ENCODE data around the gene PRF1.
"Not testable (repeated sequence)": the region's sequence is repeated elsewhere in the genome, so short reads cannot be mapped to it uniquely, and the experiment has no call there.

PRF1 gene

DNA sequence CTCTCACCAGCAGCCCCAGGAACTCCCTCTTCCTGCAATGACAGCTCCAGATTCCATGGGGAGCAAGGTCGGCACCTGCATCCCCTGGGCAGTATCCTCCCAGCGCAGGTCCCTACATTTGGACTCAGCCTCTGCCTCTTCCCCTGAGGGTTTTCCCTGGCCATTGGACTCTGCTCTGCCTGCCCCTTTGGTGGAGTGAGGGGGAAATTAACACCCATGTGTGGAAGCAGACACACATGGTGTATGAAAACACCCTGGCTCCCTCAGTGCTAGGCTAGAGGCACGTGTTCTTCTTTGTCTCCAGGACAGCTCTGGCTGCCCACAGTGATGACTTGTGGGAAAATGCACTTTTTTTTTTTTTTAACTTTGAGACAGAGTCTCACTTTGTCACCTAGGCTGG lies 8.4 kb downstream of the PRF1 start:
- DNase-seq (ENCODE audit: low spot score), result no peak

DNA sequence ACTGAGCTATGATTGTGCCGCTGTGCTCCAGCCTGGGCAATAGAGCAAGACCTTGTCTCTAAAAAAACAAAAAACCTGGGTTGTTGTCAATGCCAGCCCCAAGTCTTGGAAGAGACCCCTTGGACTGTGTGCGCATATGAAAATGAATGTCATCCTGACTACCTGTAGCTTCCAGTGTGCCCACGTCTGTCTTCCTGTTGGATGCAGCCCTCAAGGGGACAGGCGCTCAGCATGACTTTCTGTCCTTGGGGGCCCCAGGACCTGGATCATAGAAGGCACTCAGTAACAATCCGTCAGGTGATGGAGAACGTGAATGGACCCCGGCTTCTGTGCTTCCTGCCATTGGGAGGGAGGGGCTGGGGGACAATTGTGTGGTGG lies 9.0 kb downstream of the PRF1 start:
- DNase-seq (ENCODE audit: low spot score), result no peak

DNA sequence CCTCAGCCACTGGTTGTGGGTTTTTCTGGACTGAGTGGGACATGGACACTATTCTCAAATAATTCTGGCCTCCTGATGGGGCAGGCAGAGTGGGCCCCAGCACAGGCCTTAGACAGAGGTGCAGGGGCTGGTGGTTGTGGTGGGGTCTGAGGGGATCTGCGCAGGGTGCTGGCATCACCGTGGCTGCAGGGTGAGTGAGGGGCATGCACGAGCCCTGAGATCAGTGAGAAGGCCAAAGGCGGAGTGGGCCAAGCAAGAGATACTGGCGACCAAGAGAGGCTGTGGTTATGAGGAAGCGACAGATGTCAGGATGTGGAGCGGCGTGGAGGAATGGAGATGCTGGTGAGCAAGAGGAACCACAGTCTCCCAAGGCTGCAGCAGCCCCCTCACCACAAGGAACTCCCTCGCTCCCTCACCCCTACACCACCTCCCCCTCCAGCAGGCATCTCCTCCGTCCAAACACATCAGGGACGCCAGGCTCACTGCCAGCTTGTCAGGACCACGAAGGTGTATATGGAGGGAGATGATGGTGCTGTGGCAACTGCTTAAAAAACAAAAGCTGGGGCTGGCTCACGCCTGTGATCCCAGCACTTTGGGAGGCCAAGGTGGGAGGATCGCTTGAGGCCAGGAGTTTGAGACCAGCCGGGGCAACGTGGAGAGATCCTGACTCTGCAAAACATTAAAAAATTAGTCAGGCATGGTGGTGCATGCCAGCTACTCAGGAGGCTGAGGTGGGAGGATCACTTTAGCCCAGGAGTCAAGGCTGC lies 9.6 kb downstream of the PRF1 start:
- DNase-seq (ENCODE audit: low spot score), result no peak

DNA sequence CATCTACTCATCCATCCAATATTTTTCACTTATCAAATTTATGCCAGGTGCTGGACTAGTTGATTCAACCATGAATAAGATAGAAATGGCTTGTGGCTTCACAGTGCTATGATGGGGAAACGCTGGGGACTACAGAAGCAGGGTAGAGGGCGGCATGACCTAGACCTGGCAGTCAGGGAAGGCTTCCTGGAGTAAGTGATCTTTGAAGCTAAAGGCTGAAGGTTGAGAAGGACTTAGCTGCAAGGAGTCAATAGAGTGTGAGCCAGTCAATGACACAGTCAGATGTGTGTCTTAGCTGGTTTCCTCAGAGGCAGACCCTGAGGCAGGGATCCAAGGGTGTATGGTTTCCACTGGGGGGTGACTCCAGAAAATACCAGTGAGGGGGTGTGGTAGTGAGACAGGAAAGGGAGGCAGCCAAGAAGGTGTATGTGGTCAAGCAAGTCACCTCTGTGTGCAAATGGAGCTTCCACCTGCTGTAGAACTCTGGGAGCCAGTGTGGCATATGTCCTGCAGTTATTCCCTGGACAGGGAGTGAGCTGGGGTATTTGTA lies 10.3 kb downstream of the PRF1 start:
- no peak for DNase-seq (ENCODE audit: low spot score)

DNA sequence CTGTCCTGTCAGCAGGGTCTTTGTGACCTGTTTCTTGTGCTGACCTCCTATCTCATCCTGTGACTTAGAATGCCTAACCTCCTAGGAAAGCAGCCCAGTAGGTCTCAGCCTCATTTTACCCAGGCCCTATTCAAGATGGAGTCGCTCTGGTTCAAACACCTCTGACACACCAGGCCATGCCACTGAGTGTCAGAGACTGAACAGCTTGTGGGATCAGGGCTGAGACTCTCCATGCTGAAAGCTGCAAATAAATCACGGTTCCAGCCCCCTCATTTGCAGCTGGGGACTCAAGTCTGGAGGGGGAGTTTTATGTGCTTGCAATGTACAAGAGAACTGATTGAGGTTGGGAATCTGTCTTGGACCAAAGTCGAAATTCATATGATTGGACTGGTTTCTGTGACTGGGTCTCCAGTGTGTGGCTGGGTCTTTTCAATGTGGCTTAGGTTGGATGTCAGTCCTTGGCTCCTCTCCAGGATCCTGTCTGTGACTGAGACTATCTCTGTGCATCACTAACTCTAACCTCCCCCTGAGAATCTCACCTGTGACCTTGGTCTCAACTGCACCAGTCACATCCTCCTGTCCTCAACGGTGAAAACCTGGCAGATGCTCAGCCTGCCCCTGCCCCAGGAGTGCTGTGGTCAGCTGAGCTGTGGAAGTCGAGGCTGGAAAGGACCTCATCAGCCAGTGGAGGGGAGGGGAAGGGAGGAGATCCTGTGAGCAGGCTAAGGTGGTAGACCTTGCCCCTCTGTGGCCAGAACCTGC lies 11.7 kb downstream of the PRF1 start:
- DNase-seq (ENCODE audit: low spot score), result no peak

DNA sequence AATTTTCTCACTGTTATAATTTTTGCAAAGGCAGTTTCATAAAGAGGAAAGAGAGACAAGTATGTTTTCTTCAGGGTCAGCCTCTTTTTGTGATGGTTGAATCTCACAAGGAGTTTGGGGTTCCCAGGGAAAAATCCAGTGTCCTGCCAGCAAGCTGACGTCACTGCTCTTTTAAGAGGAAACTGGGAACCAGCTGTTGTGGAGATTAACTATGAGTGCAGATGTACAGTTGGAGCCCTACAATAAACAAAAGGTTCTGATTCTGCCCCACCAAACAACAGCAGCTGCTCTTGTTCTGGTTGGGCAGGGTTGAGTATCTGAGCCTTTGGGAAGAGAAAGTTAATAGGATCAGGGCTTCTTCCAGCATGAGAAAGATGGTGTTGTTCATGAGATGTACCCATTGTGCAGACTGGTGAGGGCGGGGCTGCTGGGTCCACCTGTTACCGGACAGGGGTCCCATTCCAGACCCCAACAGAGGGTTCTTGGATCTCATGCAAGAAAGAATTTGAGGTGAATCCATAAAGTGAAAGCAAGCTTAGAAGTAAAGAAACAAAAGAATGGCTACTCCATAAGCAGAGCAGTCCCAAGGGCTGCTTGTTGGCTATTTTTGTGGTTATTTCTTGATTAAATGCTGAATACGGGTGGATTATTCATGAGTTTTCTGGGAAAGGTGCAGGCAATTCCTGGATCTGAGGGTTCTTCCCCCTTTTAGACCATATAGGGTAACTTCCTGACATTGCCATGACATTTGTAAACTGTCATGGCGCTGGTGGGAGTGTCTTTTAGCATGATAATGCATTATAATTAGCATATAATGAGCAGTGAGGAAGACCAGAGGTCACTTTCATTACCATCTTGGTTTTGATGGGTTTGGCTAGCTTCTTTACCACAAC lies 12.5 kb downstream of the PRF1 start:
- no peak for DNase-seq (ENCODE audit: low spot score)

DNA sequence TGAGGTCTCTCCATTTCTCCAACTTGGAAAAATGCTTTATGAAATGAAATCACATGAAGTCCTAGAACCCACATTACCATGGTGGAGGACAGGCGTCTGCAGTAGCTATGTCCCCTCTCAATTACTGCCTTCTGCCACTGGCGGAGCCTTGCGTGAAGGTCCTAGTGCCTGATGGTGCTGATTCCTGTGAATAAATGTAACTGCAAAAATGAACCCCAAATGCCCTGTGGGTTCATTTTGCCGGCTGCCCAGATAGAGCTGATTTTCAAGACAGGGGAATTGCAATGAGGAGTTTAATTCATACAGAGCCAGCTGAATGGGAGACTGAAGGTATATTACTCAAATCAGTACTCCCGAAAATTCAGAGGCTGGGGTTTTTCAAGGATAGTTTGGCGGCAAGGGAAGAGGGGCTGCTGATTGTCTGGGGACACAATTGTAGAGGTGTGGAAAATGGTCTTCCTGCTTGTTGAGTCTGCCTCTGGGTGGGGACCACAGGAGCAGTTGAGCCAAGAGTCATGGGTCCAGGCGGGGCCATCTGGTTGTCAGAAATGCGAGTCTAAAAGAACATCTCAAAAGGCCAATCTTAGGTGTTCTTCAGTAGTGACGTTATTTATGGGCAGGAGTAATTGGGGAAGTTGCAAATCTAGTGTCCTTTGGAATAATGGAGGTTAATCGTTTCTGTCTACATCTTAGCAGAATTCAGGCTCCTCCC lies 13.5 kb downstream of the PRF1 start:
- DNase-seq (ENCODE audit: low spot score), result no peak

DNA sequence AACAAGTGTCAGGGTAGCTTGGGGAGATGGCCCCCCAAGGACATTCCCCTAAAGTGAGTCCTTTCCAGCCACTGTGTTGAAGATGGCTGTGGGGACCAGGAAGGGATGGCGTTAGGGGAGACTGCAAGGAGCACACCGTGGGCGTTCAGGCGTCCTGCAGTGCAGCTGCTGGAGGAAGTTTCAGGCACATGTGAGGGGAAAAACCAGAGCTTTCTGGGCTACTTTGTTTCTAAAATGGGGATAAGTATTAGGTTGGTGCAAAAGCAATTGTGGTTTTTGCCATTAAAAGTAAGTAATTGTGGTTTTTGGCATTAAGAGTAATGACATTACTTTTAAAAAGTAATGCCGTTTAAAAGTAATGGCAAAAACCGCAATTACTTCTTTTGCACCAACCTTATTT lies 14.3 kb downstream of the PRF1 start:
- DNase-seq (ENCODE audit: low spot score), result no peak

DNA sequence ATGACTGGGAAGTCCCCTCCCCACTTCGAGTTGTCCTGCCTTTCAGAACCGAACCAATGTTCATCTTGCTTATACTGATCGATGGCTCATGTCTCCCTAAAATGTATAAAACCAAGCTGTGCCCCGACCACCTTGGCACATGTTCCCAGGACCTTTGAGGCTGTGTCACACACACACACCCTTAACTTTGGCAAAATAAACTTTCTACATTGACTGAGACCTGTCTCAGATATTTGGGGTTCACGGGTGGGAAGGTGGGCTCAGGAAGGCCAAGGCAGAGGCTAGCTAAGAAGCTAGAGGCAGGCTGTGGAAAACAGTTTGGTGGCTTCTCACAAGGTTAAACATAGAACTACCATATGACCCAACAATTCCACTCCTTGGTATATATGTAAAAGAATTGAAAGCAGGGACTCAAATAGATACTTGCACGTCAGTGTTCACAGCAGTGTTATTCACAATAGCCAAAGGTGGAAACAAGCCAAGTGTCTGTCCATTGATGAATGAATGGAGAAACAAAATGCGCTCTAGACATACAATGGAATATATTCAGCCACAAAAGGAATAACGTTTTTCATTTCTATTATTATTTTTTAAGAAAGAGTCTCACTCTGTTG lies 15.4 kb downstream of the PRF1 start:
- DNase-seq (ENCODE audit: low spot score), result no peak

DNA sequence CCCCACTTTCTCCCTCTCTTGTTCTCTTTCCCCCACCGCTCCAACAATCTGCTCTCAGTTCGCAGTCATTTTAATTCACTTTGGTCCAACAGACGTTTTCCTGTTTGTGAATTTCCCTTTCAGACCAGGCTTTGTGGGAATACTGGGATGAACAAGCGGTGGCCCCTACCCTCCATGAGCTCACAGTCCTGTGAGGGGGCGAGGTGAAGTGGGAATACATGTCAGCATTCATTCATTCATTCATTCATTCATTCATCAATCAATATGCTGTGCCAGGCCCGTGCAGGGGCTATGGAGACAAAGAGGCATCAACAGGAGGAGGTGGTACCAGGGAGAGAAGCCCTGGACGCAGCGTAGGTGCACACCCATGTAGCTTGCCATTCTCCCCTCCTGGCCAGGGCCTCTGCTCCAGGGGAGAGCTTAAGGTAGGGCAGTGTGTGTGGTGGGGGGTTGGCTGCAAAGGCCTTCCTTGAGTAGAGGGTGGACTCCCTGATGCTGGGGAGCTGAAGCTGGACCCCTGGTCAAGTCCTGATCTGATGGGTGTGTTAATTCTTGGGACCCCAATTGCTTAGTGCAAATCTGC lies 16.1 kb downstream of the PRF1 start:
- DNase-seq (ENCODE audit: low spot score), result no peak

DNA sequence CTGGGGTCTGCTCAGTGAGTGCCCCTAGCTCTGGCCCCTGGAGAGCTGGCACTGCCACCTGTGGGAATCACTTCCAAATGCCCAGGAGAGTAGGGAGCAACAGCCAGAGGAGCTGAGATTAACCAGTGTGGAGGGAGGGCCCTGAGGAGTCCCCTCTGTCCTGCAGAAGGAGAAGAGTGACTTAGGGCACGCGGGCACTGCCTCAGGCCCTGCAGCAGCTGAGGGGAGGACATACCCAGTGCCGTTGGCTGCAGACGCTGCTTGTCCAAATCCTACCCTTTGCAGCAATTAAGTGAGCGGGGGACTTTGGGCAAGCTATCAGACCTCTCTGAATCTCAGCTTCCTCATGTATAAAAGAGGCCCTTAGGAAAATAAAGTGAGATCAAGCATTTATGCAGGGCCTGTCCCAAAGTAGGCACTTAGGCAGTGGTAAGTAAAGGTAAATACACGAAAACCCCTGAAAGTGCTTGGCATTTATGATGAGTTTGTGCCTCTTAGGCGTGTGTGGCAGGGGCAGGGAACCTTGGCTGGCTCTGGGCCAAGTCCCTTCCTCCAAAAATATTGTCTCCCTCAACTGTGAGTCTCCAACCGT lies 16.9 kb downstream of the PRF1 start:
- DNase-seq (ENCODE audit: low spot score), result no peak

DNA sequence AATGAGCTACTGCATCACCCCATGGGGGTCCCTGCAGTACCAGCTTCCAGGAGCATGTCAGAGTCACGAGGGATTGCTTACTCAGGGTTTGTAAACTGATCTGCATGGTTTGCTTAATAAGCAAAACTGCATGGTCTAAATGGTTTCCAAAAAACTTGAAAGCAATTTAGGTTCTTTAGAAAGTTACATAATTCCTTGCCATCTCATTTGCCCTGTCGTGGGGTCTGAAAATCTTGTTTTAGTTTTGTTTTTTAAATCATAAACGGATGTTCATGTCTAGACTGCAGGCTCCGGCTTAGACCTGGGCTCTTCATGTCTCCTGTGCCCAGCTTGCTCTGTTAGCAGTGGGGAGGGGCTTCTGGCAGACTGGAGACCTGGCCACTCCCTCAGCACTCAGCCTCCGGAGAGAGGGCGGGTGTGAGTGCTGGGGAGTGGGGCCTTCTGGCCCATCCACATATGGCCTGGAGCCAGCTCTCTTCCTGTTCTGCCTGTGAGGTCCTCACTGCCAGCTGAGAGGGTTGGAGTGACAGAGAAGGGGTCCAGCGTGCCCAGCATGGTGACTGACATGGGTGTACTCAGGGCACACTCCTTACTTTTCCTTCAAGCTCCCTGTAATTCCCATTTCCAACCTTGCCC lies 17.5 kb downstream of the PRF1 start:
- DNase-seq (ENCODE audit: low spot score), result peak; percentile 90

DNA sequence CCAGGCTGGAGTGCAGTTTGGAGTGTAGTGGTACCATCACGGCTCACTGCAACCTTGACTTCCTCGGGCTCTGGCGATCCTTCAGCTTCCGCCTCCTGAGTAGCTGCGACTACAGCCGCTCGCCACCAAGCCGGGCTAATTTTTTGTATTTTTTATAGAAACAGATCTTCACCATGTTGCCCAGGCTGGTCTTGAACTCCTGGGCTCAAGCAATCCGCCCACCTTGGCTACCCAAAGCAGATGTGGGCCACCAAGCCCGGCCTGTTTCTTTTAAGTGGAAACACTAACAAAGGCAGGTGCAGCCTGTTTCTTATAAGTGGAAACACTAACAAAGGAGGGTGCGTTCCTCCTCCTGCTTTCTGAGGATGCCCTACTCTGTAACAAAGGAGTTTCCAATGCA lies 18.2 kb downstream of the PRF1 start:
- DNase-seq (ENCODE audit: low spot score), result no peak

DNA sequence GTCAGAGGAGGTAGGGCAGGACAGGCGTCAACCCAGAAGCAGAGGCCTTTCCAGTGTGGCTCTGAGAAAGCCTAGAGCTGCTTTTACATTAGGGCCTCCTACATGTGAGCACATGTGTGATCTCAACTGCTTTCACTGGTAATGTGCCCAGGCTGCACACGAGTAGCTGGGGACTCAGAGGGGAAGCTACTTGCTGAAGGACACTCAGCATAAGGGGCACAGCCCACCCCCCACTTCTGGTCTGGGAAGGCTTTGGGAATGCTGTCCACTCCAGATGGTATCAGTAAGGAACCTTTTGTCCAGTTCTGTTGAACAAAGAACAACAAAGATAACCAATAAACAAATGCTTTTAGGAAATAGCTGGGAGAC lies 18.9 kb downstream of the PRF1 start:
- DNase-seq (ENCODE audit: low spot score), result no peak

DNA sequence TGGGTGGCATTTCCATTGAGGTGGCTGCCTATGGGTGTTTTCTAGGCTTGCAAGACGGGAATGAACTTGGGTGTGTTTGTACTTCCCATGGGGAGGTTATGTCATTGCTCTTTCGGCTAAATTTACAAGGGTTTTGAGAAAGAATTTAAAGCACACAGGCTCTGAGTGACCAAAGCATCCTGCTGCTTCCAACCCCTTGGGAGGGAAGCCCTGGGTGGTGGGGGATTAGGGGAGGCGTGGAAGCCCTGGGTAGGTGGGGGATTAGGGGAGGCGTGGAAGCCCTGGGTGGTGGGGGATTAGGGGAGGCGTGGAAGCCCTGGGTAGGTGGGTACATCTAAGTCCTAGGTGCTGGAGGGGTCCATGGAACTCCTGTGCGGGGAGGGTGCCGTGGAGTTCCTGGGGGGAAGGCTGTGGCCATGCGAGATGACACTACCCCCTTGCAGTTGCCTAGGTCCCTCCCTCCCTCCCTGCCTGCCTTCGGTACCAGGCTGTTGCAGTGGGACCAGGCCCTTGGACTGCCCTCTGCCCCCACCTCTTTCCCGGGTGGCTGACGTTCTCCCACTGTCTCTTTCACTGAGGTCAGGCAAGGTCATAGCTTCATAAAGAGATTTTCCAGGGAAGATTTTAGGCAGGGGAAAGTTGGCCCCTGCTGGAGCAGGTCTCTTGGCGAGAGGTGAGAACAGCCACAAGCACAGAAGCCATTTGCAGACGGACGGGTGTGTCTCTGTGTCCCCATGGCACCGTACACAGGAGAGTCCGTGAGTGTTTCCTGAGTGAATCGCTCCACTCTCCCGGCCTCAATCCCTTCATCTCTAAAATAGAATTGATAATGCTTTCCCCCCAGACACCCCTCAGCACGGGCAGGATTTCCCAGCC lies 19.5 kb downstream of the PRF1 start:
- no peak for DNase-seq (ENCODE audit: low spot score)

DNA sequence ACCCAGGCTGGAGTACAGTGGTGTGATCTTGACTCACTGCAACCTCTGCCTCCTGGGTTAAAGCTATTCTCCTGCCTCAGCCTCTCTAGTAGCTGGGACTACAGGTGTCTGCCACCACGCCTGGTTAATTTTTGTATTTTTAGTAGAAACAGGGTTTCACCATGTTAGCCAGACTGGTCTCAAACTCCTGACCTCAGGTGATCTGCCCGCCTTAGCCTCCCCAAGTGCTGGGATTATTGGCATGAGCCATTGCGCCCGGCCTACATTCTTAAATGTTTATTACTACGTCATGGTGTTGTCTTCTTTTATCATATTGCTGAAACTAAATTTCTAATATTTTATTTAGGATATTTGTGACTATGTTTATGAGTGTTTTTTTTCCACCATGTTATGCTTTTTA lies 21.4 kb downstream of the PRF1 start:
- DNase-seq (ENCODE audit: low spot score), result not testable (repeated sequence)

DNA sequence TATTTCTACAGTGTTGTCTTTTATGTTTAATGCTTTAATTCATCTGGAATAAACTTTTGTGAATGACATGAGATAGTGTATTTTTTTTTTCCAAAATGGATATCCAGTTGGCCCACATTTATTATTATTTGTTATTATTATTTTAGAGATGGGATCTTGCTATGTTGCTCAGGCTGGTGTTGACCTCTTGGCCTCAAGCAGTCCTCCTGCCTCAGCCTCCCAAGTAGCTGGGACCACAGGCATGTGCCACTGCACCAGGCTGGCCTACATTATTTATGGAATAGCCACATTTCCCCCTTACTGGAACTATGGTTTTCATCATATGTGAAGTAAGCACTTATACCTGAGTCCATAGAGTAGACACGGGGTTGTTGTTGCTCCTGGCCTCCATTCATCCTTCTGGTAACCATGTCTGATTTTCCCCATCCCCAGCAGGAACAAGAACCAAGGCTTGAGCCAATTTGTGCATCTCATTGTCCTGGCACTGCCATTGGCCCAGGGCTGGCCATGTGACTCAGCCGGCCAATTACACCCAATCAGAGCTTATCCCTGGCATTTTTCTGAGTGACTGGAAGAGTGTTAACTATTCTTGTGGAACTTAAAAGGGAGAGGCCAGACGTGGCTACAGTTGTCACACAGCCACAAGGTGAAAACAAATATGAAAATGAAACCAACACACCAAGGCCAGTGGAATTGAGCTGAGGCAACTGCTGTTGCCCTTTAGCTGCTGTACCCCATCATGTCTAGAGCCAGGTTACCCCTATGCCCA lies 23.1 kb downstream of the PRF1 start:
- peak; percentile 49 for DNase-seq (ENCODE audit: low spot score)

DNA sequence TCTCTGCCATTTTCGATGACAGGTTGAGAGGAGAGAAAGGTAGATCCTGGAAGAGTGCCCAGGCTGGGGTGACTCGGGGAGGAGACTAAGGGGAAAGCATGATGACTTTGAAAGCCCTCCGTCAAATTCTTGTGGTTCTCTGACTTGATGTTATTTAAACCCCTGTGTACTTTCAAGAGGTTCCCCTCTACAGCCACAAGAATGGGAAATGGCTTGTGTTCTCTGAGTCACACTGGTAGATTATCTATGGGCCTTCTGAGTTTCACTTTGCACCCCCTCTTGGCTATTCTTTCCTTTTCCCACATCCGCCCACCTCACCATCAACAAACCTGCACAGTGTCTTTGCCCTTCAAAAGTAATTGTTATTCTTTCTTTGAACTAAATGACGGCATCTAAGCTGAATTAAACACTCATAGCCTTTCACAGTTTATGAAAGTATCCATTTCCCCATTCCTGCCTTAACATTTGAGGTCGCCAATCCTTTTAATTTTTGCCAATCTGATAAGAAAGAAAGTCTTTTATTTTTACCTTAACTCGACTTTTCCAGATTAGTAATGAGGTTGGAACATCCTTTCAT lies 24.1 kb downstream of the PRF1 start:
- DNase-seq (ENCODE audit: low spot score), result no peak

Data from iPS-NIHi11 (cell line).